ENCODE data around the gene SPATA13.
A peak's percentile ranks its signal among the peaks of the same experiment; 100 is the strongest.

Gene SPATA13

DNA sequence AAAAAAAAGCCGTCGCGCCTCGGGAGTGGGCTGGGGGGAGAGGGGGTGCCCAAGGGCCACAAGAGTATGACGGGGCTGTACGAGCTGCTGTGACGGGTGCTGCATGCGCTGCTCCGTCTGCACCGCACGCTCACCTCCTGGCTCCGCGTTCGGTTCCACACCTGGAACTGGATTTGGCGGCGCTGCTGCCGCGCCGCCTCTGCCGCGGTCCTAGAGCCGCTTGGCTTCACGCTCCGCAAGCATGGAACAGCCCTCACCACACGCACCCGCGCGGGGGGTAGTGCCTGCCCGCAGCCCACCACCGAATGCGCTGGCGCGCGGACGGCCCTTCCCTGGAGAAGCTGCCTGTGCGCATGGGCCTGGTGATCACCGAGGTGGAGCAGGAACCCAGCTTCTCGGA is 167.6 kb downstream of the SPATA13 start:
- H3K27ac ChIP-seq = no peak overlapping the region
- TF ChIP-seq, protein P1, sequence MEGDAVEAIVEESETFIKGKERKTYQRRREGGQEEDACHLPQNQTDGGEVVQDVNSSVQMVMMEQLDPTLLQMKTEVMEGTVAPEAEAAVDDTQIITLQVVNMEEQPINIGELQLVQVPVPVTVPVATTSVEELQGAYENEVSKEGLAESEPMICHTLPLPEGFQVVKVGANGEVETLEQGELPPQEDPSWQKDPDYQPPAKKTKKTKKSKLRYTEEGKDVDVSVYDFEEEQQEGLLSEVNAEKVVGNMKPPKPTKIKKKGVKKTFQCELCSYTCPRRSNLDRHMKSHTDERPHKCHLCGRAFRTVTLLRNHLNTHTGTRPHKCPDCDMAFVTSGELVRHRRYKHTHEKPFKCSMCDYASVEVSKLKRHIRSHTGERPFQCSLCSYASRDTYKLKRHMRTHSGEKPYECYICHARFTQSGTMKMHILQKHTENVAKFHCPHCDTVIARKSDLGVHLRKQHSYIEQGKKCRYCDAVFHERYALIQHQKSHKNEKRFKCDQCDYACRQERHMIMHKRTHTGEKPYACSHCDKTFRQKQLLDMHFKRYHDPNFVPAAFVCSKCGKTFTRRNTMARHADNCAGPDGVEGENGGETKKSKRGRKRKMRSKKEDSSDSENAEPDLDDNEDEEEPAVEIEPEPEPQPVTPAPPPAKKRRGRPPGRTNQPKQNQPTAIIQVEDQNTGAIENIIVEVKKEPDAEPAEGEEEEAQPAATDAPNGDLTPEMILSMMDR (conservative IDR thresholded peaks at IDR 0.05) = no peak

DNA sequence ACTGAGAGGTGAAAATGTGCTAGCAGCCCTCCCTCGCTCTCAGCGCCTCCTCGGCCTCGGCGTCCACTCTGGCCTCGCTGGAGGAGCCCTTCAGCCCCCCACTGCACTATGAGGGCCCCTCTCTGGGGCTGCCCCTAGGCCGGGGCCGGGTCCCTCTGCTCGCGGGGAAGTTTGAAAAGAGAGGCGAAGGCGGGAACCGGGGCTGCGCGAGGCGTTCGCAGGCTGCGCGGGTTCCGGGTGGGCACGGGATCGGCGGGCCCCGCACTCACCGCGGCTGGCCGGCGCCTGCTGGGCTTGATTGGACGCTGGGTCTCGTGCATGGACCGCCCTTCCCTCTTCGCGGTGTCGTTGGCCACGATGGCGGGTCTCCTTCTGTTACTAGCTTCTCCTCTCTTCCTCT is 178.2 kb downstream of the SPATA13 start:
- TF ChIP-seq, protein P1 (conservative IDR thresholded peaks at IDR 0.05) = no peak
- H3K27ac ChIP-seq = no peak overlapping the region

DNA sequence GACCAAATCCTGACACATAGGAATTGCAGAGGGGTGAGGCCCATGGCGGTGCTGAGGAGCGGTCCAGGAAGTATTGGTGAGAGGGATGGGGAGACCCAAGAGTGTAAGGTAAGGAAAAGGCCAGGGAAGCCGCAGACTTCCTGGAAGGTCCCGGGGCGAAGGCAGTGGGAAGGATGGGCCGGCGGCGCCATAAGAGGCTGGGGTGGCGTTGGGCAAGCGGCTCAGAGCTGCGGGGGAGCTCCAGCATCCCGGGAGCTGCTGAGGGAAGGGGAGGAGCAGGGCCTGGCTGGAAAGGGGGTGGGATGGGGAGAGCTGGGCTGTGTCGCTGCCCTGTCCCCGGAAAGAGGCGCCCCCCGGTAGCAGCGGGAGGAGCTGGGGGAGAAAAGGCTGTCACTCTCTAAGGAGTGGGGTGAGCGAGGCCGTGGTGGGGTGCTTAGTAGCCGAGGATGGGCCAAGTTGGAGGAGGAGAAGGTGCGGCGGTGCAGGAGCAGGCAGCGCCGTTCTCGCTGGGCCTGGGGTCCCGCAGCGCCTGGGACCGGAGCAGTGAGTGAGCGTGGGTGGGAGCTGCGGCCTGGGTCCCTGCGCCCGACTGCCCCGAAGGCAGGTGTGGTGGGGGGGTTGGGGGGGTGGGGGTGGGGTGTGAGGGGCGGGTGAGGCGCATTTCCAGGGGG is 179.6 kb downstream of the SPATA13 start:
- TF ChIP-seq, protein P1 (conservative IDR thresholded peaks at IDR 0.05) = no peak
- no peak overlapping the region for H3K27ac ChIP-seq

DNA sequence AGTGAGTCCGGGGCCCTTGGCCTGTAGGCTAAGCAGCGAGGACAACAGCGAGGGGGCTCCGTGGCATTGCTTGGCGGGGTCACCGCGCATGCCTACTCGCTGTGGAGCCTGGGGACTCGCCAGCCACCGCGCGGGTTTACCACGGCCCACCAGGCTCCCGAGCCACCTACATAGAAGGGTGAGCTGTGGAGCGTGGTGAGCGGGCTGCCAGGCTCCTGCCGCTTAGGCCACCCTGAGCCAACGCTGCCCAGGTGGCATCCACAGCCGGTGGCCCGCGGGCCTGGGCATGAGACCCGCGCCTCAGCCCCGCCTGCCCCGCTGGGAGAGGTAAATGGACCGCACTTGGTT is 180.1 kb downstream of the SPATA13 start:
- H3K27ac ChIP-seq = no peak overlapping the region
- TF ChIP-seq, protein P1 (conservative IDR thresholded peaks at IDR 0.05) = no peak

DNA sequence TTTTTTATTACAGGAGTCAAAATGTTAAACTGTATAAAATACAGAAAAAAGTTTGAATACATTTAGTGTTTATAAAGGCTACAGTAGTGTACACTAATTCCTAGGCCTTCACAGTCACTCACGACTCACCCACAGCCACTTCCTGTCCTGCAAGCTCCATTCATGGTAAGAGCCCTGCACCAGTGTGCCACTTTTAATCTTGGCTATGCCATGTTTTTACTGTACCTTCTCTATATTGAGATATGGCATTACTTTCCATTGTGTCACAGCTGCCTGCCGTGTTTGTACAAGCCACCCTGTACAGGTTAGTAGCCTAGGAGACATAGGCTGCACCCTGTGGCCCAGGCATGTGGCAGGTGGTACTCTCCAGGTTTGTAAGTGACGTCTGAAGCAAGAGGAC is 180.9 kb downstream of the SPATA13 start:
- TF ChIP-seq, protein P1 (conservative IDR thresholded peaks at IDR 0.05) = no peak
- H3K27ac ChIP-seq = no peak overlapping the region

DNA sequence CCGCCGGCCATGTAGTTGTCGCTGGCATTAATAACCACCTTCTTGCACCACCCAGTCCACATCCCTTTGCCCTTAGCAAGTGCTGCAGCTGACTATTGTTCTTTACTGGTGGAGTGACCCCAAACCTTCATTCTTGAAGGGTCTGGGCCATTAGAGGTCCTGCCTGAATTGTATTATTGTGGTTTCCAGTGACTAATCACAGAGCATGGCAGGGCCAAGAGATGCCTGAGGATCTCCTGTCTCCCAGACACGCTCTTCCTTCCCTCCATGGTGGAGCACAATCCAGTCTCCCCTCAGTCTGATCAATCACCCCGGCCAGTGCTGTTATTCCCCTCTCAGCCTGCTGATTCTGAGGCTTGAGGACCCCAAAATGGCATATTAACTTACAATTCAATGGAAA is 187.9 kb downstream of the SPATA13 start:
- TF ChIP-seq, protein P1 (conservative IDR thresholded peaks at IDR 0.05) = no peak
- peak overlapping the region; percentile 92 for H3K27ac ChIP-seq

DNA sequence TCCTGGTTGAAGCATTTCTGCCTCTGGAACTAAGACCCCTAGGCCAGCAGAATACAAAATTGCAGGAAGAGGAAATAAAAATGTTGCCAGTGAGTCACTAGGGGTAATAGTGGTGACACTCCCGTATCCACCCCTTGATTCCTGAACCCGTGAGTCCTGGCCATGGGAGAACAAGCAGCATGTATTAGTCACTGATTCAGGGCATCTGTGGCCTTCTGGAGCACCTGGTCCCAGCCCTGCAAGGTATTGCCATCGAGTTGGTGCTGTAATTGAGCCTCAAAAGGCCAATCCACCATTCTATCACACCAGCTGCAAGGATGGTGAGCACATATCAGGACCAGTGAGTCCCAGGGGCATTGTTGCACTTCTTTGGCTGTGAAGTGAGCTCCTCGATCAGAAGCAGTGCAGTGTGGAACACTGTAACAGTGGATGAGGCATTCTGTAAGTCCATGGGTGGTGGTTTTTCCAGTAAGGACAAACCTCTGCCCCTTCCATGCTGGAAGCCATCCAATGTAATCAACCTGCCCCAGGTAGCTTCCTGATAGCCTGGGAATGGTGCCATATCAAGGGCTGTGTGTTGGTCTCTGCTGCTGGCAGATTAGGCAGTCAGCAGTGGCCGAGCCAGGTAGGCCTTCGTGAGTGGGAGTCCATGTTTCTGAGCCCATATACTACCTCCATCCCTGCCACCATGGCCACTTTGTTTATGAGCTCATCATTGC is 188.4 kb downstream of the SPATA13 start:
- TF ChIP-seq, protein P1 (conservative IDR thresholded peaks at IDR 0.05) = no peak
- peak overlapping the region; percentile 92 for H3K27ac ChIP-seq

DNA sequence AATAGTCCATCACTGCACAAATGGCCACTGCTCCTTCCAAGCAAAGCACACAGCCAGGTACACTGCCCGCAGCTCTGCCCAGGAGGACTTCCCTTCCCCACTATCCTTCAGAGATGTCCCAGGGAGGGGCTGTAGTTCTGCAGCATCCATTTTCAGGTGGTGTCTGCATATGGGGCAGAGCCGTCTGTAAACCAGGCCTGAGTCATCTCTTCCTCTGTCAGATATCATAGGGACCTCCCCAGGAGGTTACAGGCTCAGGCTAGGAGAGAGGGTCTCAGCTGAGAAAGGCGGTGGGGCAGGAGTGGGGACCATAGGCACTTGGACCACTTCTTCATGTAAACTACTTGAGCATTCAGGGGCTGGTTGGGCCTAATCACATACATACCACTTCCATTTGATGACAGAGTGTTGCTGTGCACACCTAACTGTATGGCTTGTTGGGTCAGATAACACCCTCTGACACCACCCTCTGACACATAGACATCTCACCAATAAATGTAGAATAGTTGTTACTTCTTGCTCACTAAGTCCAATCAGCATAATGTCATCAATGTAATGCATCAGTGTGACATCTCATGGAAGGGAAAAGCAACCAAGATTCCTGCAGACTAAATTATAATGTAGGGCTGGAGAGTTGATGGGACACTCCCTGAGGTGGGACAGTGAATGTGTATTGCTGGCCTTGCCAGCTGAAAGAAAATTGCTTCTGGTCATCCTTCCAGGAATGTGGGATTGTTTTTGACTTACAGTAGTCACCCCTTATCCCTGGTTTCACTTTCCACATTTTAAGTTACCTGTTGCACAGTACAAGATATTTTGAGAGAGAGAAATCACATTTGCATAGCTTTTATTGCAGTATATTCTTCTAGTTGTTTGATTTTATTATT is 189.5 kb downstream of the SPATA13 start:
- H3K27ac ChIP-seq = peak overlapping the region; percentile 92
